IMR-90 (cell line): ENCODE results near the gene TDRD7. TPM values are rescaled to one million over a fixed set of nuclear protein-coding genes. Genes with fewer than 3 reads are reported as not detected.

Source experiments
- ATAC-seq: fragments of 200-7000 bp; cut with Tn5 transposase; 2 replicates; pipeline ENCODE4 v1.9.1; 2020; ENCODE audit warnings: low read depth, mild to moderate bottlenecking, moderate library complexity
- BruUV-seq: library from RNA; stranded (reverse); fragments of 400-500 nt; replicated peaks from 2 replicates; lab custom pipeline; 2021; lab: Mats Ljungman, UMichigan
- CTCF ChIA-PET: fragments of 300-600 bp; formaldehyde crosslinking; extraction: SDS; loops from one replicate; lab custom pipeline; 2021; ENCODE audit warnings: antibody characterized with exemption; lab: Yijun Ruan, JAX
- POLR2A ChIA-PET: fragments of 300-600 bp; sonication (Branson Sonifier 250); formaldehyde crosslinking; loops from one replicate; lab custom pipeline; 2022; ENCODE audit warnings: antibody characterized with exemption; ENCODE audit not compliant: unreplicated experiment; lab: Charles Lee
- DNase-seq: peaks from one replicate; pipeline ENCODE4 v3.0.0; 2013
- H2AFZ ChIP-seq: replicated peaks from 2 replicates; pipeline ENCODE3; 2013; ENCODE audit warnings: low read length, mild to moderate bottlenecking; ENCODE audit not compliant: poor library complexity
- H2AK5ac ChIP-seq: 2 replicates; pipeline ENCODE4 v1.6.1; 2013; ENCODE audit warnings: low read depth, low read length, inconsistent platforms
- H2AK9ac ChIP-seq: replicated peaks from 2 replicates; pipeline ENCODE3; 2013; ENCODE audit warnings: mild to moderate bottlenecking, low read depth, low read length, moderate library complexity; ENCODE audit not compliant: poor library complexity
- H2BK120ac ChIP-seq: 2 replicates; pipeline ENCODE4 v1.6.1; 2013; ENCODE audit warnings: low read depth, low read length, inconsistent platforms
- H2BK15ac ChIP-seq: 3 replicates; pipeline ENCODE4 v1.6.1; 2013; ENCODE audit warnings: low read depth, low read length, inconsistent platforms
- H2BK20ac ChIP-seq: 2 replicates; pipeline ENCODE4 v1.6.1; 2013; ENCODE audit warnings: low read depth, mild to moderate bottlenecking, inconsistent platforms, low read length, moderate library complexity
- H2BK5ac ChIP-seq: 2 replicates; pipeline ENCODE4 v1.6.1; 2013; ENCODE audit warnings: mild to moderate bottlenecking, low read depth, low read length, inconsistent platforms; ENCODE audit not compliant: poor library complexity, severe bottlenecking
- H3K14ac ChIP-seq: replicated peaks from 2 replicates; pipeline ENCODE4 v1.6.1; 2013; ENCODE audit warnings: low read depth, low read length, inconsistent platforms
- H3K18ac ChIP-seq: 2 replicates; pipeline ENCODE4 v1.6.1; 2013; ENCODE audit warnings: low read depth, low read length, control low read depth
- H3K23ac ChIP-seq: 2 replicates; pipeline ENCODE4 v1.6.1; 2013; ENCODE audit warnings: low read depth, low read length, inconsistent platforms
- H3K27ac ChIP-seq: 2 replicates; pipeline ENCODE4 v1.5.1; 2013; ENCODE audit warnings: mild to moderate bottlenecking, control low read depth, low read length; ENCODE audit not compliant: insufficient read depth
- H3K27me3 ChIP-seq: 2 replicates; pipeline ENCODE4 v1.6.1; 2013; ENCODE audit warnings: low read length; ENCODE audit not compliant: control insufficient read depth, insufficient read depth
- H3K36me3 ChIP-seq: 2 replicates; pipeline ENCODE4 v1.6.1; 2013; ENCODE audit warnings: low read length, mixed read lengths; ENCODE audit not compliant: control insufficient read depth, insufficient read depth
- H3K4ac ChIP-seq: 2 replicates; pipeline ENCODE4 v1.6.1; 2013; ENCODE audit warnings: low read depth, low read length, inconsistent platforms
- H3K4me1 ChIP-seq: 2 replicates; pipeline ENCODE4 v1.6.1; 2013; ENCODE audit warnings: low read length, mixed read lengths; ENCODE audit not compliant: control insufficient read depth, insufficient read depth
- H3K4me2 ChIP-seq: 2 replicates; pipeline ENCODE4 v1.6.1; 2013; ENCODE audit warnings: low read depth, mild to moderate bottlenecking, control low read depth, low read length, moderate library complexity
- H3K4me3 ChIP-seq: 2 replicates; pipeline ENCODE4 v1.5.1; 2013; ENCODE audit warnings: low read depth, mild to moderate bottlenecking, control low read depth, low read length, moderate library complexity; ENCODE audit not compliant: insufficient read depth
- H3K56ac ChIP-seq: 2 replicates; pipeline ENCODE4 v1.6.1; 2013; ENCODE audit warnings: low read length, inconsistent platforms; ENCODE audit not compliant: insufficient read depth; ENCODE audit errors: extremely low read depth
- H3K79me1 ChIP-seq, 2 experiments: 2 replicates each; pipeline ENCODE4 v1.6.1; 2013; ENCODE audit warnings: low read length in 2 of 2, inconsistent platforms in 1 of 2, low read depth in 1 of 2
- H3K9ac ChIP-seq: 2 replicates; pipeline ENCODE4 v1.6.1; 2013; ENCODE audit warnings: low read depth, low read length, control low read depth
- H3K9me1 ChIP-seq: 2 replicates; pipeline ENCODE4 v1.6.1; 2013; ENCODE audit warnings: low read length, inconsistent platforms; ENCODE audit not compliant: insufficient read depth
- H3K9me3 ChIP-seq: 2 replicates; pipeline ENCODE4 v1.6.1; 2013; ENCODE audit warnings: low read length; ENCODE audit not compliant: control insufficient read depth, insufficient read depth
- H4K20me1 ChIP-seq: 2 replicates; pipeline ENCODE4 v1.6.1; 2013; ENCODE audit warnings: low read length, inconsistent platforms; ENCODE audit not compliant: insufficient read depth
- H4K5ac ChIP-seq: 2 replicates; pipeline ENCODE4 v1.6.1; 2013; ENCODE audit warnings: mild to moderate bottlenecking, low read depth, low read length, control low read depth
- H4K8ac ChIP-seq, 2 experiments: 2 replicates each; pipeline ENCODE4 v1.6.1; 2013; ENCODE audit warnings: low read depth in 2 of 2, low read length in 2 of 2, control low read depth in 1 of 2, inconsistent platforms in 1 of 2
- H4K91ac ChIP-seq: 2 replicates; pipeline ENCODE4 v1.6.1; 2013; ENCODE audit warnings: low read depth, low read length, inconsistent platforms; ENCODE audit not compliant: insufficient read depth
- CEBPB ChIP-seq: IDR thresholded peaks from 2 replicates; pipeline ENCODE4 v1.6.1; 2012; ENCODE audit warnings: low read depth, low read length, improper control_type of control experiment
- CHD1 ChIP-seq: IDR thresholded peaks from 2 replicates; pipeline ENCODE4 v1.6.1; 2012; ENCODE audit warnings: low read depth, low read length, improper control_type of control experiment
- FOS ChIP-seq: fragments of 150-350 bp; IDR thresholded peaks from 2 replicates; pipeline ENCODE4 v1.6.1; 2016; ENCODE audit warnings: low read depth, low read length
- MAFK ChIP-seq: IDR thresholded peaks from 2 replicates; pipeline ENCODE4 v1.6.1; 2012; ENCODE audit warnings: low read depth, low read length, improper control_type of control experiment
- MAZ ChIP-seq: IDR thresholded peaks from 2 replicates; pipeline ENCODE4 v1.6.1; 2012; ENCODE audit warnings: low read depth, mild to moderate bottlenecking, low read length, improper control_type of control experiment, moderate library complexity, borderline replicate concordance
- RCOR1 ChIP-seq: IDR thresholded peaks from 2 replicates; pipeline ENCODE4 v1.6.1; 2012; ENCODE audit warnings: mild to moderate bottlenecking, low read length, improper control_type of control experiment; ENCODE audit not compliant: insufficient replicate concordance
- SMC3 ChIP-seq: fragments of 150-350 bp; IDR thresholded peaks from 2 replicates; pipeline ENCODE4 v1.6.1; 2016; ENCODE audit warnings: low read depth, mild to moderate bottlenecking, antibody characterized with exemption, low read length, moderate library complexity
- USF2 ChIP-seq: fragments of 150-350 bp; IDR thresholded peaks from 2 replicates; pipeline ENCODE4 v1.6.1; 2017; ENCODE audit warnings: mild to moderate bottlenecking, antibody characterized with exemption, low read length, low read depth
- WGBS, 2 experiments: methylation state at CpG; one replicate each; pipeline versions ENCODE4 v1.1.5 to v1.1.7; 2013; ENCODE audit warnings: missing lambda C conversion rate in 2 of 2; ENCODE audit not compliant: insufficient read length in 1 of 2; ENCODE audit errors: extremely low coverage in 2 of 2; 5-methylcytosine and 5-hydroxymethylcytosine counted together
- dilution Hi-C: fragments of 300-500 bp; cut with HindIII; formaldehyde crosslinking; loops from one replicate; pipeline ENCODE4 v1.14.3; 2018; ENCODE audit warnings: low sequenced_read_pairs; ENCODE audit not compliant: unreplicated experiment
- in situ Hi-C: fragments of 300-500 bp; cut with MboI; formaldehyde crosslinking; loops from 3 replicates; pipeline ENCODE4 v1.14.3; 2019; ENCODE audit warnings: low sequenced_read_pairs, inconsistent platforms, mixed read lengths
- intact Hi-C: fragments of 100-400 bp; cut with micrococcal nuclease; formaldehyde crosslinking; loops from 2 replicates; pipeline ENCODE4 v1.10.0; 2022
- polyA plus RNA-seq, 3 experiments: library from polyadenylated mRNA; depleted of rRNA; stranded (reverse); fragments of >200 nt; gene quantifications; 2 replicates each; pipeline ENCODE4 v1.2.3, GENCODE V29; 2012; ENCODE audit warnings: low replicate concordance in 1 of 3
- total RNA-seq: library from RNA; depleted of rRNA; stranded (reverse); fragments of >200 nt; gene quantifications from 2 replicates; pipeline ENCODE4 v1.2.3, GENCODE V29; 2012

Gene TDRD7
- total and polyA plus RNA-seq, 2 of the 4 experiments (the other 2 are of a cell fraction): 4.4 to 9.7 TPM

DNA sequence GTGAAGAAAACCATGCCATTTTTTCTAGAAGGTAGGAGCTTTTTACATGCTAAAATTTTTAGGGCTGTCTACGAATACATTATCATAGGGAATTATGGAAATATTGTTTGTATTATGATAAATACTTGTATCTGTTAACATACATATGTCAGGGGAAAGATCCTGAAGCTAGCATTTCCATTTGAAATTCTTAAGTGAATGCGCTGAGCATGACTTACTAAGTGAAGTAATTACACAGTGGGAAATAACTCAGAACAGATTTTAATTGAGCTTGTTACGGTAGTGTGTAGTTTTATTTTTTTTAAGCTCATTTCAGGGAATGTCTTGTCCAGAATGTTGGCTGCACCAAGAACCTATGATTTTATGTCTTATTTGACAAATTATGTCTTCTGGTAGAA is 19.1 kb downstream of the TDRD7 start:
- ChIA-PET POLR2A (interaction anchor here (0.6 kb wide), 1 partner anchor 167 kb away, joined by 3 read pairs; no protein-coding TSS in a partner anchor), CTCF (no interaction called here)
- Histone ChIP-seq H3K9me1 (no peaks in the 10 kb centered on the region), H3K27ac (no peak overlapping the region), H2AFZ (no peak overlapping the region), H3K27me3 (no peaks in the 10 kb centered on the region), H4K20me1 (no peaks in the 10 kb centered on the region), H4K5ac (no peak overlapping the region), H2BK5ac (no peak overlapping the region), H2BK20ac (no peak overlapping the region), H4K91ac (no peak overlapping the region), H2BK15ac (no peak overlapping the region), H3K18ac (no peak overlapping the region), H3K9ac (no peak overlapping the region), H3K56ac (no peak overlapping the region), H3K36me3 (peaks cover 7% of the 10 kb centered on the region), H2AK5ac (no peak overlapping the region), H2BK120ac (no peak overlapping the region), H4K8ac (no peak overlapping the region), H3K4ac (no peak overlapping the region), H3K14ac (no peak overlapping the region), H3K4me2 (no peak overlapping the region), H3K9me3 (no peaks in the 10 kb centered on the region), H2AK9ac (no peak overlapping the region), H3K79me1 (0 out of 4 replicates have a peak, but pooled peaks cover 0 to 3% of the 10 kb centered on the region in 2 experiments), H3K4me1 (no peaks in the 10 kb centered on the region), H3K23ac (no peak overlapping the region), H3K4me3 (no peak overlapping the region)
- intact Hi-C loops (no loop called here), in situ Hi-C loops (no loop called here), dilution Hi-C loops (no loop called here)
- no peak for DNase-seq
- 100% methylated on average over 1 of the region's 3 CpGs; no CpG with 5 or more reads in 1 of the 2 experiments for WGBS, 2 experiments
- no peak for TF ChIP-seq MAZ
- no peak for TF ChIP-seq USF2
- no peak for TF ChIP-seq CEBPB
- no peak for TF ChIP-seq FOS
- no peak for TF ChIP-seq MAFK
- TF ChIP-seq CHD1: no peak
- no peak for TF ChIP-seq SMC3
- no peak for TF ChIP-seq RCOR1
- no peak for ATAC-seq
- BruUV-seq: no TSS peak
